ENCODE measurements around the gene IFNA4.

Gene IFNA4

DNA sequence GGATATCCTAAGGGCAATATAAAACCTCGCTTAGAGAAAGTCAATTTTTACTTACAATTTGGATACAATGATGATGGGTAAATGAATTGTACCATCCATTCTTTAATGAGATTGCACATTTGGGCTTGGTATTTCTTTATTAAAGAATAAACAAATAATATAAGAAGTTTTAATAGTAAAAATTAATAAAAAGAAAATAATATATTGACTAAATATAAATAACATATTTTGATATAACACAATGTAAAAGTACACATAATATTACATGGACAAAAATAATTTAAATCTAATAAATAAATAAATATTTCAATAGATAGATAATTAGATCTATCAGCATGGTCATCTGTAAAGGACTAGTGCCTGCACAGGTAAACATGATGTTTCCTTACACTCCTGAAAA lies 21.9 kb downstream of the IFNA4 start:
- no peak for DNase-seq (ENCODE audit: low spot score)

DNA sequence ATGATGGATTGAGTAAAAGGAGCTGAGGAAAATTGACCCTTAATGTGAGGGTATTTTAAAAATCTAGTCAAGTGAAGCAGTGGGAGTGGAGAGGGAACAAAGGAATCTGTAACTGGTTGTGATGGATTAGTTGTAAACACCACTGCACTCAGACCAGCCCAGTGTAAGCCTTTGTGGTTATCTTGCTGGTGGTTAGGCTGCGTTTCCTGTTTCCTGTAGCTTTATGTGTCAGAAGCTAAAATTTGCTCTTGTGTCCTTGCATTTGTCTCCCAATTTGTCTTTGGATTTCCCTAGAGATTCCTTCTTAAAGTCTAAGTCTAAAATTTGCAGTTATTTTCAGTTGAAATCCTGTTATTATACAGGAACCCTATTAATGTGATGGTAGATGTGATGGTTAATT lies 27.2 kb downstream of the IFNA4 start:
- DNase-seq (ENCODE audit: low spot score) = no peak

DNA sequence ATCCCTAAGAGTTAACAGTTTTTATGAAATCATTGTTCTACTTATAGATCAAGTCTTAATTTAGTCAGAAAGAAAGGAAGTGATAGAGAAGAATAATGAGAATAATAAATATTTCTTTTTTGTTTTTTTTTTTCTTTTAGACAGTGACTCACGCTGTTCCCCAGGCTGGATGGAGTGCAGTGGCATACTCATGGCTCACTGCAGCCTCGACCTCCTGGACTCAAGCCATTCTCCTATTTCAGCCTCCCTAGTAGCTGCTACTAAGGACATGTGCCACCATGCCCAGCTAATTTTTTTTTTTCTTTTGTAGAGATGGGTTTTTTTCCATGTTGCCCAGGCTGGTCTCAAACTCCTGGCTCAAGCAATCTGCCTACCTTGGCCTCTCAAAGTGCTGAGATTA lies 31.9 kb downstream of the IFNA4 start:
- no peak for DNase-seq (ENCODE audit: low spot score)

DNA sequence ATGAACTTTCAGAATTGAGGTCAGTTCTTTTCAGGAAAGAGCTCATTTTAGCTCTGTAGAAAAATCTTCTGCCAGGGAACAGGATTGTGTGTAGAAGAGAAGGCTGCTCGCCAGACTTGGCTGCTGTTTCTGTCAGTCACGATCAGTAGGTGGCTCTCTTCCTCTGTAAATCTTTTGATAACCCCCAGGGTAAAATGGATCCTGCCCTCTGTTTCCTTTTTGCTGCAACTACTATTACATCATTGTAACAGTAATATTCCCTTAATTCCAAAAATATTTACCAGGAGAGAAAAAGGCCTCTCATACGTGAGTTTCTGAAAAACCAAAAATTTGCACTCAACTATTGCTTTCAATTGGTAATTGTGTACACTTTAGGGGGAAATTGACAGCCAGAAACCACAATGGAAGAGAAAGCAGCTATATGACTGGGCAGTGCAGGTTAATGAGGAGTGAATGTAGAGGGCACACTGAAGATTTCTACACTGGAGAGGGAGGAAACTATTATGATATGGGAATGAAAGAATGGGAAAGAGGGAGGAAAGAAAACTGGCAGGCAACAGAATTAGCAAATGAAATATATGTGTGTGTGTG lies 33.3 kb downstream of the IFNA4 start:
- no peak for DNase-seq (ENCODE audit: low spot score)

DNA sequence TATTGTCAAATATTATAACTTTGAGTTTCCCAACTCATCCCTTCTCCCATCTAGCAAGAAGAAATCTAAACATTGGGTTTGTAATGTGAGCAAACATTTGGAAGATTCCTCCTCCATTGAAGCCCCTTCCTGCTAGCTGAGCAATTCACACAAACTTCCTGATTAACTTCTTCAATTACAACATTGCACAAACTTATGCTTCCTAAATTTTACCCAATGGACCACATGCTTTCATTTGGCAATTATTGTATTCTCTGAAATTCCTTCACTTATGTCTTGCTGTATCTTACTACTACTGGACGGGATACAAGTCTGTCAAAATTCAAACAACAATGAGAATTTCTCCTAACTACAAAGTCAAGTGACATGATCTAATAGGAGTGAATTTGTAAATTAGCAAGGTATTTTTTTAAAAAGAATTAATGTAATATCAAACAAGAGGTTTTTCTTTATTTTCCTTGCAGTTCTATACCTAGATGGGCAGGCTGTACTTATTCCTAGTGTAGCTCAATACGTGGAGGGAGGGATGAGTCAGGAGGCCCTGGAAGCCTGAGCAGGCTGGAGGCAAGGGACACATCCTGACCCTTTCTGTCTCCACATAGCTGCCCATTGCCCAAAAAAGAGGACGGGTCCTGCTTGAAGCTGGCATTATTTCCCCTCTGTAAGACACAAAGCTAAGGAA lies 33.9 kb downstream of the IFNA4 start:
- DNase-seq (ENCODE audit: low spot score) = no peak

DNA sequence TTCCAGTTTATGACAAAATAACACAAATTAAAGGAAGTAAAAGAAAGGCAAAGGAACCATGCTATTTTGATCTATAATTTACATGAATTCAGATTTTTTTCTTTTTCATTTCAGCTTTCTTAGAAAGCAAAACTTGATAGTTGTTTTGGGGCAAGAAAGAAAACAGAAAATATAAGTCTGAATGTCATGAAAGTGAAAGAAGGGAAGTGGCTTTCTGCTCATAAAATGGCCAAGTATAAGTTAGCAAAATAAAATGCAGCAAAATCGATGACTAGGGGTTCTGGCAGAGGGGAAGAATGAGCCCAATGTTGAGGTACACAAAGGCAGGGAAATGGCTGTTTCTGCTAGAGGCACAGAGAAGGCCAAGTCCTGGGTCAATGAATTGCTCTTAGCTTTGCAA lies 42.8 kb downstream of the IFNA4 start:
- DNase-seq (ENCODE audit: low spot score) = no peak

DNA sequence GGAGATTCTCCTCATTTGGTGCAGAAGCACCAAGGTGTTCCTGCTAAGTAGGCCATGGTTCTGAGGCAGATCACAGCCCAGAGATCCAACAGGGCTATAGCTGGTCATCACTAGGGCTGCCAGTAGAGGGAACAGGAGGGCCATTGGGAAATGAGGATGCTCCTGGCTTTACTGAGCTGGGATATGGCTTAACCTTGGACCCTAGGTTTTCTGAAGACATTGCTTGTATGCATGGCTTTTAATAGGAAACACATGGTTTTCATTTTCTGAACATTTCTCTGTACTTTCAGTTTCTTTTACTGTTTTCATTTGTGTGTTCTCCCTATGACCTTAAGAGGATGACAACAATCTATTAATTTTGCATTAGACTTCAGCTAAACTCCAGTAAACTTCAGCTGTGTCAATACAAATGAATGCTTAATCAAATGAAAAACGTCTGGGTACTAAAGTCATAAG lies 45.9 kb downstream of the IFNA4 start, which contains the start of gene IFNW1:
TSS of gene IFNW1 (minus strand) at position 406 of the 456 bp plus-strand sequence. CDS start at position 144, 262 bp downstream.
- no peak for DNase-seq (ENCODE audit: low spot score)

DNA sequence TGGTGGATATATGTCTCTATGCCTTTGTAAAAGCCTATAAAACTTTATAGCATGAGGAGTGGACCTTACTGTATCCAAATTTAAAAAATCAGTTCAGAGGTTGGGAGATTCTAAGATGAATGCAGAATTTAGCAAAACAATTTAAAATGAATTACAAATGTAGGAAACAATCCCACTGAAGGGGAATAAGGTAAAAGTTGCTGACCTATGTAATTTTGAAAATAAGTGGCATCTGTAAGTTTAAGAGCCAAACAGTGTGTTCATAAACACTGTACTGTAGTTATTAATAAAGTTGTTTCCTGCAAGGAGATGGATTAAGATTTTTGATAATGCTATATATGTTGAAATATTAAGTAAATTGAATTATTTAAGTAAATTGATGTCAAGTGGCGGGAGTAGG lies 50.4 kb downstream of the IFNA4 start:
- no peak for DNase-seq (ENCODE audit: low spot score)
